ENCODE data around the gene PDCD1.
"Not testable (repeated sequence)": the region's sequence is repeated elsewhere in the genome, so short reads cannot be mapped to it uniquely, and the experiment has no call there.

Gene PDCD1

DNA sequence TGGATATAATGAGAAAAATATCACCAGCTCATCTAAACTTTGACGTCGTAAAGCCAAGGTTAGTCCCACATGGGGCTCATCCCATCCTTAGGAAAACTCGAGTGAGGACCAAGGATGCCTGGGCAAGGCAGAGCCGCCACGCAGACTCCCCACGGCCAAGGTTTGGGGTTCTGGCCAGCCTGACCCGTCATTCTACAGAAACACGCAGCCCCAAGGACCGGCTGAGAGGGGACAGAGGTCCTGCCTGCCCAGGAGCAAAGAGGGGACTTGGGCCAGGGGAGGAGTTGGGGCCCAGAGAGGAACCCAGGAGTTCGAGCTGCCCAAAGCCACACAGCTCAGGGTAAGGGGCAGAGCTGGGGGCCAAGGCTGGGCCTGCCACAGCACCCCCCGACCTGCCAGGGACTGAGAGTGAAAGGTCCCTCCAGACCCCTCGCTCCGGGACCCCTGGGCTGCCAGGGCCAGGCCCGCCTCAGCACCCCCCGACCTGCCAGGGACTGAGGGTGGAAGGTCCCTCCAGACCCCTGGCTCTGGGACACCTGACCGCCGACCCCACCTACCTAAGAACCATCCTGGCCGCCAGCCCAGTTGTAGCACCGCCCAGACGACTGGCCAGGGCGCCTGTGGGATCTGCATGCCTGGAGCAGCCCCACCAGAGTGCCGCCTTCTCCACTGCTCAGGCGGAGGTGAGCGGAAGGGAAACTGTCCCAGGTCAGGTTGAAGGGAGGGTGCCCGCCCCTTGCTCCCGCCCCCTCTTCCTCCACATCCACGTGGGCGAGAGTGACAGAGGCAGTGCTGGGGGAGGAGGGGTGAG lies at the start of gene PDCD1:
Gene PDCD1 (minus strand): TSS at position 689 of the 811 bp plus-strand sequence. CDS start 56 bp downstream, at position 633.
- DNase-seq (ENCODE audit: low spot score), result no peak

GRCh38 chr2:241907831-241908230 lies 49.1 kb upstream of the PDCD1 start:
- not testable (repeated sequence) for DNase-seq (ENCODE audit: low spot score)

DNA sequence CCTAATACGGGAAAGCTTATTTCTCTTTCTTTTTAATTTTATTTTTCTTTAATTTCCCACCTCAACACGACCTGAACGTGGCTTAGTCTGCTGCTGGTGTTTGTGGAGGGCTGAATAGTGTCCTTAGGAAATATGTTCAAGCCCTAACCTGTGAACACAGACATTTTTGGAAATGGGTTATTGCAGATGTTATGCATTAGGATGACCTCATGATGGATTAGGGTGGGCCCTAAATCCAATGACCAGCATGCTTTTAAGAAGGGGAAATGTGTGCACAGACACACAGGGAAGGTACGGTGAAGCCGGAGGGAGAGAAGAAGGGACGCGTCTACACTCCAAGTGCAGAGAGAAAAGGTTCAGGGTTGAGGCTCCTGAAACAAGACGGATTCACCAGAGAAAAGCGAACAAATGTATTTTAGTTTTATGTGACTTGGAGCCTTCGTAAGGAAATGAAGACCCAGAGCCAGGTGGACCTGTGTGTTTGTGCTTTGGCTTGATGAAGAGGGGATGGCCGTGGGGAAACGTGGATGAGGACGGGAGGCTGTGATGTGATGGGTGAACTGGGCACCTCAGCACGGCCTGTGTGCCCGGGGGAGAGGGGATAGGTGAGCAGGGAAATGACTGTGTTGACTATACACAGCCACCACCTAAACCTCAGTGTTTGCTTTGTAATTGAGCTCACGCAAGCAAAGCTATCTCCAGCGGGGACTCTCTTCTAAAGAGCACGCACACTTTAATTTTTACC lies 48.3 kb upstream of the PDCD1 start:
- DNase-seq (ENCODE audit: low spot score), result no peak

GRCh38 chr2:241906378-241906770 lies 47.7 kb upstream of the PDCD1 start:
- DNase-seq (ENCODE audit: low spot score), result not testable (repeated sequence)

DNA sequence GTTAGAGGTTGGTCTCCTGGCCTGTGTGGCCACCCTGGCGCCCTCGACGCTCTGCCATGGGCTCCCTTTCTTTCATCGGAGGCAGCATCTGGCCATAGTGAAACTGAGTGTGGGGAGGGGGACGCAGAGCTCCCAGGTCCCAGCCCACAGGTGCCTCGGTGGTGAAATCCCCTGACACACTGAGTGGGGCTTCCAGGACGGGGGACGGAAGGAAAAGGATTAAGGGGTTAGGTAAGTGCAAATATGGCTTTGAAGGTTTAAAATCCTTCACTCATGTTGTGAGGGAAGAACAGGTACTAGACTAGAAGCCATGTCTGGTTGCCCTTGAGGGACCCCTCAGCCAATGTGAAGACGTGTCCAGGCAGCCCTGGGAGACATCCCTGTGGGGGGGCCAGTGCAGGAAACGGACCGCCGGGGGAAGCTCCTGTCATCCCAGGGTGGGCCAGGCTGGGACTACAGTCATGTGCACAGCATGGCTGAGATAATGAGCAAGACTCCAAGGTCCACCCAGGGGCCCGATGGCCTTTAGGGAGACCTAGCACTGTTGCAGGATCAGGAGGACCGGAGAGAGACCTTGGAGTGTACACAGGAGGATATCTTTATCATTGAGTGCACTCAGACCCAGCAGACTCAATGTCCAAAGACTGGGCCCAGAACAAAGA lies 47.2 kb upstream of the PDCD1 start:
- no peak for DNase-seq (ENCODE audit: low spot score)

- no peak for DNase-seq (ENCODE audit: low spot score)
Observed at GRCh38 chr2:241904791-241905710, 46.4 kb upstream of the PDCD1 start.

GRCh38 chr2:241904011-241904718 lies 45.5 kb upstream of the PDCD1 start:
- DNase-seq (ENCODE audit: low spot score), result no peak

DNA sequence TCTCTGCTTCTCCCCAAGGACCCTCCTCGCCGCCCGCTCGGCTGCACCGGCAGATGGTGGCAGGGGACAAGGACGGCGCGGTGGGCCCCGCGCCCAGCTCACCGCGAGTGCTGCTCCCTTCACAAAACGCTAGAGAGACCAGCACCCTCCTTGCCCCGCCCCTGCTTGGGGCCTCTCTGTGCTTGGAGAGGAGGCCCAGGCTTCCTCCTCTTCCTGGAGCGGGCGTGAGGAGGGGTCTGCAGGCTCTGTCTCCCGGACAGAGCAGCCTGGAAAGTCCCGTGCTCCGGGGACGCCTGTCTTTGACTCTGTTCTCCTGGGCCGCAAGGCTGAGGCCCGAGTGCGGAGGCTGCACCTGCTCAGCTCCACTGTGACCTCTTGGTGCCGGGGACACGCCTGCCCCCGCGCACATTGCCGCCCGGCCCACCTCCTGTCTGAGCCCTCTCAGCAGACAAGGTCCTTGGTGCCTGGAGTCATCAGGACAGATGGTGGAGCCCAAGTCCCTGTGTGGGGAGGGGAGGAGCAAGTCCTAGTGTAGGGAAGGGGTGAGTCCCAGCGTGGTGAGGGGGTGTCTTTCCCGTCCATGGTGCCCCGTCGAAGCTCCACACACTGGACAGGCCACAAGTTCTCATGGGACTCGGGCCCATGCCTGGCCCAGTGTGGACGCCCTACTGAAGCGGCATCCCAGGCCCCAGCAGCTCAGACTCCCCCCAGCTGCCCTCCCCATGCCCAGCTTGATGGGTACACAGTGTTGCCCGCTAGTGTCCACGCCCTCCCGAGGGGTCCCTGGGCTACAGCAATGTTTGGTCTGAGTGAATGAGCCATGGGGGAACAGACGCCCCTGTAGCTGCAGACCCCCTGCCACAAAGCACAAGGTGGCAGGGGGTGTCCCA lies 44.7 kb upstream of the PDCD1 start:
- DNase-seq (ENCODE audit: low spot score), result no peak

- no peak for DNase-seq (ENCODE audit: low spot score)
Observed at GRCh38 chr2:241902357-241902991, 43.8 kb upstream of the PDCD1 start.

GRCh38 chr2:241901500-241902351 lies 43.0 kb upstream of the PDCD1 start:
- no peak for DNase-seq (ENCODE audit: low spot score)

GRCh38 chr2:241901018-241901380 lies 42.3 kb upstream of the PDCD1 start:
- no peak for DNase-seq (ENCODE audit: low spot score)

GRCh38 chr2:241900251-241901017 lies 41.7 kb upstream of the PDCD1 start:
- no peak for DNase-seq (ENCODE audit: low spot score)

DNA sequence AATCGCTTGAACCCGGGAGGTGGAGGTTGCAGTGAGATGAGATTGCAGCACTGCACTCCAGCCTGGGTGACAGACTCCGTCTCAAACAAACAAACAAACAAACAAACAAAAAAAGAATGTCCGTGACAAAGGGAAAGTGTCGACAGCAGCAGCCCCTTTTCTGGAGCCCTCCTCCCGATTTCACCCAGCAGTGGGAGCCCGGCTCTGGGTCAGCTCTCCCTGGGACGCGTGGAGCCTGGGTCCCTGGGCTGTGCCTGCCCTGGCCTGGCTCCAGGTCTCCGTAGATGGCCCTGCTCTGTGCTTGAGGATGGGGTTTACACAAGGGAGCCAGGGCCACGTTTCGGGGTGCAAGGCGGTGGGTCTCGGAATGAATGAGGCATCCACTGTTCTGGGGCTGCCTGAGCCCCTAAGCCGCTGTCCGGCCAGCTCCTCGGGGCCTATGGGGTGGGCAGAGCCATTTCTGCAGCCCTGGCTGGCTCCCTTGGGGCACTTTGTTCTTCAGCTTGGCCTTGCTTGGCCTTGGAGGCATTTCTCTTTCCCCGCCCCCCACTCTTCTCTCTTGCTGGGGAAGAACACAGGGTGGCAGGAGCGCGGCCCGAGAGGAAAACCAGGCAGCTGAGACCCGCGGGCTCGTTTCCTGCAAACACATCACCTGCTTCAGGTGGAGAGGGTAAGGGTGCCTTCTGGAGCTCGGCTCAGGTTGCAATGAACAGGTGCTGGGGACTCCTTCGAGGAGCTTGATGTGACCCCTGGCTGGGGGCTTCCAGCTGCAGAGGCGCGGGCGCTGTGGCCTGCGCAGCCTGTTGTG lies 40.0 kb upstream of the PDCD1 start:
- DNase-seq (ENCODE audit: low spot score), result no peak

- DNase-seq (ENCODE audit: low spot score), result no peak
Observed at GRCh38 chr2:241897231-241897916, 38.7 kb upstream of the PDCD1 start.

DNA sequence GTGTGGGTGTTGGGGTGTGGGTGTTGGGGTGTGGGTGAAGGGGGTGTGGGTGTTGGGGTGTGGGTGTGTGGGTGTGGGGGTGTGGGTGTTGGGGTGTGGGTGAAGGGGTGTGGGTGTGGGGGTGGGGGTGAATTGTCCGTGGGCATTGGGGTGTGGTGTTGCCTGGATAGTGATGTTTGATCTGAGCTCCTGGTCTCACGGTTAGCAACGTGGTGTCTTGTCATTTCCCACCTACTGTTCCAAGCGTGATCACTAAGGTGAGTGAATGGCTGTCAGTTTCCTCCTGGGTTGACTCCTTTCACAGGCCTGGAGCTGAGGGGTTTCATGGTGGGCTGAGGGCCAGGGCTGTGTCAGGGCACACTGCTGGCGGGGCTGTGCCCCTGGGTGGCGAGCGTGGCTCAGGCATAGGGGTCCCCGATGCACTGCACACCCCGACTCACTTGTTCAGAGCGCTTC lies 38.1 kb upstream of the PDCD1 start:
- DNase-seq (ENCODE audit: low spot score), result no peak

Data from AG08395 (cell line).